Ovary (tissue), 3 donors: Measurements from ENCODE around the gene HOXA1.

ENCODE experiments used
- CTCF ChIP-seq, 3 donors: fragments of 450-650 bp in 2 of 3; fragments of 200-600 bp in 1 of 3; IDR thresholded peaks; one replicate each; pipeline versions ENCODE4 v1.5.1 to v1.8.0; 2016 to 2022; ENCODE audit warnings: antibody characterized with exemption in 3 of 3, mild to moderate bottlenecking in 1 of 3
- EP300 ChIP-seq: sonication (generic); formaldehyde crosslinking; IDR thresholded peaks from one replicate; pipeline ENCODE4 v1.6.1; 2017; ENCODE audit warnings: antibody characterized with exemption
- POLR2A ChIP-seq: fragments of 450-650 bp; IDR thresholded peaks from one replicate; pipeline ENCODE4 v1.6.1; 2017; ENCODE audit warnings: antibody characterized with exemption, mild to moderate bottlenecking, moderate library complexity
- donor health status: DM: no; HTN: no; CAD: no.

GRCh38 chr7:27138985-27139333 lies 43.2 kb upstream of the HOXA1 start:
- no peak for TF ChIP-seq EP300
- no peak for TF ChIP-seq CTCF (IDR thresholded peaks at IDR 0.05)
- TF ChIP-seq POLR2A = no peak
